ENCODE data around the gene TUBB3.
"Not testable (repeated sequence)": the region's sequence is repeated elsewhere in the genome, so short reads cannot be mapped to it uniquely, and the experiment has no call there.

TUBB3 gene

GRCh38 chr16:89946515-89946914 lies 23.4 kb downstream of the TUBB3 start:
- DNase-seq, result no peak

- DNase-seq, result no peak
Observed at GRCh38 chr16:89949121-89949742, 26.1 kb downstream of the TUBB3 start.

- no peak for DNase-seq
Observed at GRCh38 chr16:89949756-89950155, 26.6 kb downstream of the TUBB3 start.

GRCh38 chr16:89951509-89951908 lies 28.4 kb downstream of the TUBB3 start:
- no peak for DNase-seq

- no peak for DNase-seq
Observed at GRCh38 chr16:89952049-89952448, 28.9 kb downstream of the TUBB3 start.

- DNase-seq, result no peak
Observed at GRCh38 chr16:89952551-89952950, 29.4 kb downstream of the TUBB3 start.

GRCh38 chr16:89953671-89954406 lies 30.7 kb downstream of the TUBB3 start:
- no peak for DNase-seq

GRCh38 chr16:89954462-89954861 lies 31.3 kb downstream of the TUBB3 start:
- no peak for DNase-seq

- no peak for DNase-seq
Observed at GRCh38 chr16:89955001-89955685, 32.0 kb downstream of the TUBB3 start.

GRCh38 chr16:89956505-89957215 lies 33.5 kb downstream of the TUBB3 start:
- DNase-seq, result no peak

GRCh38 chr16:89957216-89957785 lies 34.2 kb downstream of the TUBB3 start:
- no peak for DNase-seq

- DNase-seq, result no peak
Observed at GRCh38 chr16:89958068-89958467, 34.9 kb downstream of the TUBB3 start.

- DNase-seq, result no peak
Observed at GRCh38 chr16:89958596-89958995, 35.5 kb downstream of the TUBB3 start.

GRCh38 chr16:89960966-89961365 lies 37.8 kb downstream of the TUBB3 start:
- DNase-seq, result no peak

- DNase-seq, result no peak
Observed at GRCh38 chr16:89961920-89962319, 38.8 kb downstream of the TUBB3 start.

- DNase-seq, result no peak
Observed at GRCh38 chr16:89962754-89963498, 39.8 kb downstream of the TUBB3 start.

GRCh38 chr16:89964201-89964600 lies 41.1 kb downstream of the TUBB3 start:
- no peak for DNase-seq

GRCh38 chr16:89965447-89966225 lies 42.5 kb downstream of the TUBB3 start:
- DNase-seq, result no peak

GRCh38 chr16:89966756-89967155 lies 43.6 kb downstream of the TUBB3 start:
- no peak for DNase-seq

- not testable (repeated sequence) for DNase-seq
Observed at GRCh38 chr16:89967436-89967835, 44.3 kb downstream of the TUBB3 start.

- DNase-seq, result not testable (repeated sequence)
Observed at GRCh38 chr16:89968074-89968473, 44.9 kb downstream of the TUBB3 start.

Data from CD4-positive, alpha-beta T cell treated with Interleukin-21 for 1 hour (primary cell).